G401.6 (cell line): ENCODE measurements around the gene UNK.
"Not testable (repeated sequence)": the region's sequence is repeated elsewhere in the genome, so short reads cannot be mapped to it uniquely, and the experiment has no call there.

ENCODE experiments used
- FAIRE-seq: peaks from 2 replicates; lab custom pipeline; 2012; peaks lifted over from hg19 to GRCh38; lab: Jason Lieb, UNC

Gene UNK

DNA sequence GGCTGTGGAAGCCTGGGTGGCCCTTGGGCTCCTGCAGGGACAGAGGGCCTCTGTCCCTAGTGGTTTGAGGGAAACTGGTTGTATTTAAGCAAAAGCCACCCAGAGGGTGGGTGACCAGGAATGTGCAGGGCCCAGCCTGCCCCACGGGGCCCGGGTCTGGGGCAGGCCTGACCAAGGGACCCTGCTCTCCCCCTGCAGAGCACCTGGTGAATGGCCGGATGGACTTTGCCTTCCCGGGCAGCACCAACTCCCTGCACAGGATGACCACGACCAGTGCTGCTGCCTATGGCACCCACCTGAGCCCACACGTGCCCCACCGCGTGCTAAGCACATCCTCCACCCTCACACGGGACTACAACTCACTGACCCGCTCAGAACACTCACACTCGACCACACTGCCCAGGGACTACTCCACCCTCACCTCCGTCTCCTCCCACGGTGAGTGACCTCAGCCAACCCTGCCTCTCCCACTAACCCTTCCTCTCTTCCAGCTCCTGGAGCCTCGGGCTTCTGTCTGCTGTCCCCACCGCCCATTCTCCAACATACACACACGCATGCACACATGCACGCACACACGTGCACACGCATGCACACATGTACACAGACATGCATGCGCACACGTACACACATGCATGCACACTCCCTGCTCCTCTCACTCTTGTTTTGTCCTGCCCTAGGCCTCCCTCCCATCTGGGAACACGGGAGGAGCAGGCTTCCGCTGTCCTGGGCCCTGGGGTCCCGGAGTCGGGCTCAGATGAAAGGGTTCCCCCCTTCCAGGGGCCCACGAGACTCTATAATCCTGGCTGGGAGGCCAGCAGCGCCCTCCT lies 30.0 kb upstream of the UNK start:
- FAIRE-seq = no peak

DNA sequence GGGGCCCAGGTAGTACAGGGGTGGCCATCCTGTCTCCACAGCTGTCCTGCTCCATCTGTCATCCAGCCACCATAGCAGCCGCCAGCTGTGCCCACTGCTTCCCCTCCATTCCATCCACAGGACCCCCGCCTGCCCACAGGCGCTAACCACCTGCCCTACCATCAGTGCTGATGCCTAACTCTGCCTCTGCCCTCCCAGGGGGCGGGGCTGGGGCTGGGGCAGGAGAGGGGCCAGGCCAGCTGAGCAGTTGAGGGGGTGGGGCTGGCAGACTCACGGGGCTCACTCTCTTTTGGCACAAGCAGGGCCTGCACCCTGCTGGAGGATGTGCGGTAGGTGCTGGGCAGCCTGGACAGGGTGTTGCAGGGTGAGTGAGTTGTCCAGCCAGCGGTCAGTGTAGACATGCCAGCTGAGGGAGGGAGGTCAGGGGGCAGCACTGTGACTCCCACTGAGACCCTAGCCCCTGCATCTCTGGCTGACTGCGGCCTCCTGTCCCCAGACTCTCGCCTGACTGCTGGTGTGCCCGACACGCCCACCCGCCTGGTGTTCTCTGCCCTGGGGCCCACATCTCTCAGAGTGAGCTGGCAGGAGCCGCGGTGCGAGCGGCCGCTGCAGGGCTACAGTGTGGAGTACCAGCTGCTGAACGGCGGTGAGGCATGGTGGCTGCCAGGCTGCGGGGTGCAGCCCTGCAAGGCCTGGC lies 29.3 kb upstream of the UNK start:
- FAIRE-seq = no peak

GRCh38 chr17:75755990-75756389 lies 28.6 kb upstream of the UNK start:
- FAIRE-seq = no peak

DNA sequence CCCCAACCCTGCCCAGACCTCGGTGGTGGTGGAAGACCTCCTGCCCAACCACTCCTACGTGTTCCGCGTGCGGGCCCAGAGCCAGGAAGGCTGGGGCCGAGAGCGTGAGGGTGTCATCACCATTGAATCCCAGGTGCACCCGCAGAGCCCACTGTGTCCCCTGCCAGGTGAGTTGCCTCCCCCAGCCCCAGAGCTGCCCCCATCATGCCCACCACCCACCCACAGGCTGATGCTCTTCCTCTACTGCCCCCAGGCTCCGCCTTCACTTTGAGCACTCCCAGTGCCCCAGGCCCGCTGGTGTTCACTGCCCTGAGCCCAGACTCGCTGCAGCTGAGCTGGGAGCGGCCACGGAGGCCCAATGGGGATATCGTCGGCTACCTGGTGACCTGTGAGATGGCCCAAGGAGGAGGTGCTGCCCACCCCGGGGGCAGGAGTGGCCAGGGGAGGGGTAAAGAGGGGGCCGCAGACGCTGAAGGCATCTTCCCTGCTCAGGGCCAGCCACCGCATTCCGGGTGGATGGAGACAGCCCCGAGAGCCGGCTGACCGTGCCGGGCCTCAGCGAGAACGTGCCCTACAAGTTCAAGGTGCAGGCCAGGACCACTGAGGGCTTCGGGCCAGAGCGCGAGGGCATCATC lies 28.0 kb upstream of the UNK start:
- FAIRE-seq = no peak

DNA sequence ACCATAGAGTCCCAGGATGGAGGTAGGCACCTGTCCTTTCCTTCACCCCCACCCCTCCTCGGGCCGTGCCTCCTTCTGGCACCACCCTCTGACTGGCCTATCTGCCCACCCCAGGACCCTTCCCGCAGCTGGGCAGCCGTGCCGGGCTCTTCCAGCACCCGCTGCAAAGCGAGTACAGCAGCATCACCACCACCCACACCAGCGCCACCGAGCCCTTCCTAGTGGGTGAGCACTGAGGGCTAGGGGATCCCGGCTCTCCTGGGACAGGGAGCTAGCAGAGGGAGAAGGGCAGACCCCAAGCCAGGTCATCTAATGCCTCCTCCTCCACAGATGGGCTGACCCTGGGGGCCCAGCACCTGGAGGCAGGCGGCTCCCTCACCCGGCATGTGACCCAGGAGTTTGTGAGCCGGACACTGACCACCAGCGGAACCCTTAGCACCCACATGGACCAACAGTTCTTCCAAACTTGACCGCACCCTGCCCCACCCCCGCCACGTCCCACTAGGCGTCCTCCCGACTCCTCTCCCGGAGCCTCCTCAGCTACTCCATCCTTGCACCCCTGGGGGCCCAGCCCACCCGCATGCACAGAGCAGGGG lies 27.4 kb upstream of the UNK start:
- FAIRE-seq = no peak

GRCh38 chr17:75758131-75758905 lies 26.3 kb upstream of the UNK start:
- FAIRE-seq = no peak

GRCh38 chr17:75759457-75759856 lies 25.1 kb upstream of the UNK start:
- FAIRE-seq = no peak

GRCh38 chr17:75759978-75760640 lies 24.5 kb upstream of the UNK start:
- FAIRE-seq = not testable (repeated sequence)

DNA sequence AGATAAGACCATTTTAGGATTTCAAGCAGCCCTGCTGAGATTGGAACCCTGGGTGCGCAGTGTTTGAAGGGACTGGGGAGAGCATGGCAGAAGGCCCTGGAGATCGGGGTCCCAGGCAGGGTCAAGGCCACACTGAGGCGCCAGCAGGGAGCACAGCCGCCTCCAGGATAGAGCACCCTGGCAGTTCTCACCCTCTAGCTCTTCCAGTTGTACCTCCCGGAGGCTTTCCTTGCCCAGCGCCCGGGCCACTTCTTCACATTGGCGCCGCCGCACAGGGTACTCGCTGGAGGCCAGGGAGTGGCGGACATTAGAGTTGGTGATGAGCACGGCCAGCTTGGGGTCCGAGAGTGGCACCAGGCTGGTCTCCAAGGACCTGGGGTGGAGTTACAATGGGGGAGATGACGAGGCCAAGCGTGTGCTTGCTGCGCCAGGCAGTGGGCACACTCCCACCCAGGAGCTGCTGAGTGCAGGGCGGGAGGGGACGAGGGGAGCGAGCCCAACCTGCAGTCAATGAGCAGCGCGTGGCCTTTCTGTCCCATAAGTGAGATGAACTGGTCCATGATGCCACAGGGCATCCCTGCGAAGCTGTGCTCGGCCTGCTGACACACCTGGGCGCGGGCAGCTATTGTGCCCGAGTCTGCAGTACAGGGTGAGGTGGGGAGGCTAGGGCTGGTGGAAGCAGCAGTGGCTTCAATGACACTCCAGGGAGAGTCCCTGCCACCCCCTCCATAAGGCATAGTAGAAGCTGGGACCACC lies 21.9 kb upstream of the UNK start:
- no peak for FAIRE-seq

DNA sequence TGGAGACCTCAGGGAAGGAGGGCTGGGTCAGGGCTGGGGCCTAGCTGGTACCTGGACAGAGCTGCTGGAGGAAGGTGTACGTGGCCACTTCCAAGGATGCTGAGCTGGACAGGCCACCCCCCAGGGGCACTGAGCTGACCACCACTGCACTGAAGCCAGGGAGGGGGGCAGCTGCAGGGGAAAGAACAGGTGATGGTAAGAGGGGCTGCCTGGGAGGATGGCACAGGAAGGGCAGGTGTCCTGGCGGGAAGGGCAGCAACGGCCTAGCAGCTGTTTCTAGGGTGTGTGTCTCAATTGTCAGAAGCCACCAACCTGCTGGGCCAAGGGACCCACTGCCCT lies 21.4 kb upstream of the UNK start:
- FAIRE-seq = no peak

DNA sequence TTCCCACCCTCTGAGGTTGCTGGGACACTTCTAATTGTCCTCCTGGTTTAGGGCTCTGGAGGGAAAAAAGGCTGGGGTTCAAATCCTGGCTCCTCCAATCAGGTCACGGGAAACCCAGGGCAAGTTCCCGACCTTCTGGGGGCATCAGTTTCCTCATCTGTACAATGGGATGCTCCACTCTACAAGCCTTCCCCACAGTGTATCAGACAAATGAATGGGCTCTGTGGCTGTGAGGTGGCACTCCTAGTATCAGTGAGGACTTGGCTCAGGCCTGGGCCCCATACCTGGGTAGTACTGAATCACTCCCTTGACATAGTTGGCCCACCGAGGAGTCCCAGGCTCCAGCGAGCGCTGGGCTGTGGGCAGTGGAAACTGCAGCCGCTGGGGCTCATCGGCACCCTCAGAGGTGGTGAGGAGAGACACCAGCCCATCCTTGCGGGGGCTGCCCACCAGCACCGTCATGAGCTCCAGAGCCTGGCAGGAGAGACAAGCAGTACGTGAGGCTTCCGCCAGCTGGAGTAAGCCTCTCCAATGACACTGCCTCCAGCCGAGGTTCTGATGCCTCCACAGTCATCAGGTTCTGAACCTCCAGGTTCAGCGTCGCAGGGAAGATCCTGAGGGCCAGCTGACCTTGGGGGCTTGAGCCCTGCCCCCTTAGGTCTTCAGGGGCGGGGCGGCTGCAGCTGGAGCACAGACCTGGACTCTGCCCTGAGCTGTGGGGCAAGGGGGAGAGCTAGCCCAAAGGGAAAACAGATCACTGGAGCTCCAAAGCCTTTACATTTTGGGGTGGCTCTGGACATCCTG lies 20.8 kb upstream of the UNK start:
- FAIRE-seq = no peak

DNA sequence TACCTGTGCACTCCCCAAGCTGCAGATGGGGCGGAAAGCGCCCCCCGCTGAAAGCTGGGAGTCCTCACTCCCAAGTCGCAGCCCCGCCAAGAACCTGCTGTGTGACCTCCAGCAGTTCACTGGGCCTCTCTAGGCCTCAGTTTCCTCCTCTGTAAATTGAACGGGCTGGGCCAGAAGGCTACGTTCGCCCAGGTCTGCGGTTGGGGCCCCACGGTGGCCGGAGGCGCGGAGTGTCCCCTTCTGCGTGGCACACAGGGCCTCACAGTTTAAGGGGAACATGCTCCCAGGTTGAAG lies 20.2 kb upstream of the UNK start:
- FAIRE-seq = no peak

DNA sequence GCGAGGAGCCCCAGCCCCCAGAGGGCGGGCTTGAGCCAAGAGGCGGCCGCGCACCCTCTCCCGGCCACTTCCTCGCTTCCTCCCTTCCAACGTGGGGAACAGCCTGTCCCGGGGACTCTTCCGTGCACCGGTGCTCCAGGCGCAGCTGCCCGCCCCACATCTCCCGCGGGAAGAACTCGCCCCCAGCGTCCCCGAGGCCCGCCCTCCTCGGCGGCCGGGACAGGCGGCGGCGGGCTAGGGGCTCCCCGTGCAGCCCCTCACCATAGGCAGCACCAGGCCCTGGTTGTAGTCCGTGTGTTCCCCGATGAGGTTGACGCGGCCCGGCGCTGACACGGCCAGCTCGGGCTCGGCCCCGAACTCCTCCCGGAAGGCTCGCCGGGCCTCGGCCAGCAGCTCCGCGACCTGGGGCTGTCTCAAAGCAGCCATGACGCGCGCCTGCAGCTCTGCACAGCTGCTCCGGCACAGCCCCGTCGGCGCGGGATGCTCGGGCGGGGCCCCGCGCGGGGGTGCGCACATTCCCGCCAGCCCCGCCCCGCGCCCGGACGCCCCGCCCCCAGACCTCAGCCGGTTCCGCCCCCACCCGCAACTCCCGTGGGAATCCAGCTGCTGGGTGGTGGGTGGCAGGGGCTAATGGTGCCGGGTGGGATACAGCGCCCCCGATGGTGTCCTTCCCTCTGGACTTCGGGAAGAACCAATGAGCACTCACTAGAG lies 19.7 kb upstream of the UNK start, which contains the start of gene GALK1:
Gene GALK1, minus strand, starts transcription at position 482 of the 711 bp plus-strand sequence. Its CDS starts 56 bp downstream, at position 426.
- FAIRE-seq = no peak

DNA sequence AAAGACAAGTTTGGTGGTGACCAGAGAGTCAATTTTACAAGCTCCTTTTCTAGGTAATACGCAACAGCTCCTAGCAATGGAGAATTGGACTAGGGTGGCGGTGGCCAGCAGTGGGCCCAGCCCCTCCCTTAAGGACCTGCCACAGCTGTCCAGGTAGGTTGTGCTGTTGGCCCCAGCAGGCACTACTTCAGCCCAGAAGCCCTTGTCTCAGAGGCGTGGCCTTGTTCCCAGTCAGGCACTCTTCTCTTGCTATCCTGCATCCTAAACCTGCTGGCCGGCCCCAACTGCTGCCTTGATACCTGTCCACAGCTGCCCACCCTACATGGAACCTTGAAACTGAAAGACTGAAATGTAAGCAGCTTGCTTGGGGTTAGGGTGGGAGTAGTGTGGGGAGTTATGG lies 18.6 kb upstream of the UNK start:
- FAIRE-seq = no peak

- no peak for FAIRE-seq
Observed at GRCh38 chr17:75767881-75768280, 16.7 kb upstream of the UNK start.

- no peak for FAIRE-seq
Observed at GRCh38 chr17:75769536-75769935, 15.1 kb upstream of the UNK start.

DNA sequence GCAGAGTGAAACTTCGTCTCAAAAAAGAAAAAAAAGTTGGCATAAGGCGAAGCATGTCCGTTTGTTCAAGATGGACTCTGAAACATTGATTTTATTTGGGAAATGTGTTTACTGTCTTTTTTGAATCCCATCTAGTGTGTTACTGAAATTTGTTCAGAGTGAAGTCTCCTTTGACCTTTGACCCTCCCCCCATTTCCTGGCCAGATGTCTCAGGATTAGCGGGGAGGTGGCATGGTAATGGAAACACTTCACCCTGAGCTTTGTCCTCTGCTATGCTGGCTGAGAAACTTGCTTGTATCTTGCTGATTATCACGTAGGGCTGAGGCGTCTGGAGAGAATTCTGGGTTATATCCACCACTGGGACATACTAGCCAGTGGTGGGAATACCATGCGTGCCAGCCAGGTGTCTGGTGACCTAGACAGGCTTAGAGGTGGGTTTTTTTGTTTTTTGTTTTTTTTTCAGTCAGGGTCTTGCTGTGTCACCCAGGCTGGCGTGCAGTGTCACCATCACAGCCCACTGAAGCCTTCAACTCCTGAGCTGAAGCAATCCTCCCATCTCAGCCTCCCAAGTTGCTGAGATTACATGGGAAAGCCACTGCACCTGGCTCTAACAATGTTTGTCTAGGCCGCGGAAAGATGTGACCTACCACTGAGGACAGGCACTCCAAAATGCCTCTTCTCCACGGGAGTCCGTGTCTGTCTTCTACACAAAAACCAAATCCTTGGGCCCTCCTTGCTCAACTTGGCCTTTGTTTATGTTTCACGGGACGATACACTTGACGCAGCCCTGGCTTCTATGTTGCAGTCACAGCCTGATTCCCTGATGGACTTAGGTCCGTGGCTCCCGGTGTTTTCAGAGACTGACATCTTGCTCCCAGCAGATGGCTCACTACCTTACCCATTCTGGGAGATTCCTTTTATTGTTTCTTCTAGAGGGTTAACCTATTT lies 13.0 kb upstream of the UNK start:
- no peak for FAIRE-seq

- no peak for FAIRE-seq
Observed at GRCh38 chr17:75773121-75773807, 11.3 kb upstream of the UNK start.
